ENCODE results near the gene GMCL2.

GRCh38 chr5:178165581-178165980 is 21.6 kb downstream of the GMCL2 start:
- no peak for TF ChIP-seq POLR2A (IDR thresholded peaks at IDR 0.05)
- TF ChIP-seq, protein P1, sequence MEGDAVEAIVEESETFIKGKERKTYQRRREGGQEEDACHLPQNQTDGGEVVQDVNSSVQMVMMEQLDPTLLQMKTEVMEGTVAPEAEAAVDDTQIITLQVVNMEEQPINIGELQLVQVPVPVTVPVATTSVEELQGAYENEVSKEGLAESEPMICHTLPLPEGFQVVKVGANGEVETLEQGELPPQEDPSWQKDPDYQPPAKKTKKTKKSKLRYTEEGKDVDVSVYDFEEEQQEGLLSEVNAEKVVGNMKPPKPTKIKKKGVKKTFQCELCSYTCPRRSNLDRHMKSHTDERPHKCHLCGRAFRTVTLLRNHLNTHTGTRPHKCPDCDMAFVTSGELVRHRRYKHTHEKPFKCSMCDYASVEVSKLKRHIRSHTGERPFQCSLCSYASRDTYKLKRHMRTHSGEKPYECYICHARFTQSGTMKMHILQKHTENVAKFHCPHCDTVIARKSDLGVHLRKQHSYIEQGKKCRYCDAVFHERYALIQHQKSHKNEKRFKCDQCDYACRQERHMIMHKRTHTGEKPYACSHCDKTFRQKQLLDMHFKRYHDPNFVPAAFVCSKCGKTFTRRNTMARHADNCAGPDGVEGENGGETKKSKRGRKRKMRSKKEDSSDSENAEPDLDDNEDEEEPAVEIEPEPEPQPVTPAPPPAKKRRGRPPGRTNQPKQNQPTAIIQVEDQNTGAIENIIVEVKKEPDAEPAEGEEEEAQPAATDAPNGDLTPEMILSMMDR (IDR thresholded peaks at IDR 0.05) = no peak
